ENCODE measurements around the gene USP12. TPM values are rescaled to one million over a fixed set of nuclear protein-coding genes. Genes with fewer than 3 reads are reported as not detected.

USP12 gene
- total RNA-seq, 1 donor from 2014 or later: 21.4 TPM

DNA sequence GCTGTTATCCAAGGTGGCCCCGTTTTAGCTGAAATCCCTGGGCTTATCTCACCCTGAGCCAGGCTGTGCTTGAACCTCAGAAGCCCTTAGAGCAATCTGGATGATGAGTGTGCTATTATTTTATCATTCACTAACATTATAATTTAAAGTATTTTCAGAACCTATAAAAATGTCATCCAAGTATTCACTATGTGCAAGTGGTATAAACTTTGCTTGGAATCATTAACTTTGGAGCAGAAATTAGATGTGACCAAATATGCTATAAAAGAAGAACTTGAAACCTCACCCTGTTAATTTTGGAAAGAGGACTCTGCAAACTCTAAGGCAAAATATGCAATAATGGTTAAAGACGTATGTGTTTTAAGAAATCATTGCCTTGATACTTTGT lies 147.5 kb downstream of the USP12 start:
- no peak for DNase-seq (ENCODE audit: low read depth, low spot score)
- no peak overlapping the region for H3K4me3 Mint-ChIP-seq

DNA sequence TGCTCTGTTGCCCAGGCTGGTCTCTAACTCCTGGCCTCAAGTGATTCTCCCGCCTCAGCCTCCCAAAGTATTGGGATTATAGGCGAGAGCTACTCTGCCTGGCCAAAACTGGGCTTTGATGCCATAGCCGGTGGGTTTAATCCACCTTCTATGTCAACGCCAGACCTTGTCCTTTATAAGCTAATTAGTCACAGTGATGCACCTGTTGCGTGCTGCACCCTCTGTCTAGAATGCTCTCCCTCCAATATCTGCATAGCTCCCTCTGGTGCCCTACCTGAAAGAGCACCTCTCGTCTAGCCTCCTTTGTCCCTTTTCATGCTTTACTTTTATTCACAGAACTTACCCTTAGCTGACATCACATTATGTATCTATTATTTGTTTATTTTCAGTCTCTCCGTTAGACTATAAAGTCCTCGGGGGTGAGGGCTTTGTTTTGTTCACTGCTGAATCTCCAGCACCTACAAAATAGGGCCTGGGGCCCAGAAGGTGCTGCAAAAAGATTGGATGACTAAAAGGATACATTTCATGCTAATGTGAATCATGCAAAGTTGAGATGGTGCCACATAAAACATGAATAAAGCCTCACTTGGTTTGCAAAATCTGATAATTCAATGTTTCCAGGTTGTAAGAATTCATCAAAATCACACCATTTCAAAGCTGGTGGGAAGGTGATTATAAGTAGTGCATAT lies 148.1 kb downstream of the USP12 start:
- Mint-ChIP-seq H3K4me3 (no peak overlapping the region), H3K9me3 (no peaks in the 10 kb centered on the region), H3K36me3 (ENCODE audit: low read depth) (no peaks in the 10 kb centered on the region), H3K27me3 (ENCODE audit: low read depth) (peaks cover 8% of the 10 kb centered on the region), H3K27ac (ENCODE audit: unreplicated experiment) (no peak overlapping the region), H3K4me1 (peaks cover 23% of the 10 kb centered on the region)
- DNase-seq (ENCODE audit: low read depth, low spot score): no peak
- TF ChIP-seq, protein P1, sequence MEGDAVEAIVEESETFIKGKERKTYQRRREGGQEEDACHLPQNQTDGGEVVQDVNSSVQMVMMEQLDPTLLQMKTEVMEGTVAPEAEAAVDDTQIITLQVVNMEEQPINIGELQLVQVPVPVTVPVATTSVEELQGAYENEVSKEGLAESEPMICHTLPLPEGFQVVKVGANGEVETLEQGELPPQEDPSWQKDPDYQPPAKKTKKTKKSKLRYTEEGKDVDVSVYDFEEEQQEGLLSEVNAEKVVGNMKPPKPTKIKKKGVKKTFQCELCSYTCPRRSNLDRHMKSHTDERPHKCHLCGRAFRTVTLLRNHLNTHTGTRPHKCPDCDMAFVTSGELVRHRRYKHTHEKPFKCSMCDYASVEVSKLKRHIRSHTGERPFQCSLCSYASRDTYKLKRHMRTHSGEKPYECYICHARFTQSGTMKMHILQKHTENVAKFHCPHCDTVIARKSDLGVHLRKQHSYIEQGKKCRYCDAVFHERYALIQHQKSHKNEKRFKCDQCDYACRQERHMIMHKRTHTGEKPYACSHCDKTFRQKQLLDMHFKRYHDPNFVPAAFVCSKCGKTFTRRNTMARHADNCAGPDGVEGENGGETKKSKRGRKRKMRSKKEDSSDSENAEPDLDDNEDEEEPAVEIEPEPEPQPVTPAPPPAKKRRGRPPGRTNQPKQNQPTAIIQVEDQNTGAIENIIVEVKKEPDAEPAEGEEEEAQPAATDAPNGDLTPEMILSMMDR (conservative IDR thresholded peaks at IDR 0.05): no peak

More for the DNA sequence above, 147.5 kb downstream of the USP12 start:
- H3K9me3 Mint-ChIP-seq: no peaks in the 10 kb centered on the region
- peaks cover 23% of the 10 kb centered on the region for H3K4me1 Mint-ChIP-seq
- TF ChIP-seq, protein P1 (conservative IDR thresholded peaks at IDR 0.05): no peak
- H3K27ac Mint-ChIP-seq (ENCODE audit: unreplicated experiment): no peak overlapping the region
- peaks cover 8% of the 10 kb centered on the region for H3K27me3 Mint-ChIP-seq (ENCODE audit: low read depth)
- no peaks in the 10 kb centered on the region for H3K36me3 Mint-ChIP-seq (ENCODE audit: low read depth)

DNA sequence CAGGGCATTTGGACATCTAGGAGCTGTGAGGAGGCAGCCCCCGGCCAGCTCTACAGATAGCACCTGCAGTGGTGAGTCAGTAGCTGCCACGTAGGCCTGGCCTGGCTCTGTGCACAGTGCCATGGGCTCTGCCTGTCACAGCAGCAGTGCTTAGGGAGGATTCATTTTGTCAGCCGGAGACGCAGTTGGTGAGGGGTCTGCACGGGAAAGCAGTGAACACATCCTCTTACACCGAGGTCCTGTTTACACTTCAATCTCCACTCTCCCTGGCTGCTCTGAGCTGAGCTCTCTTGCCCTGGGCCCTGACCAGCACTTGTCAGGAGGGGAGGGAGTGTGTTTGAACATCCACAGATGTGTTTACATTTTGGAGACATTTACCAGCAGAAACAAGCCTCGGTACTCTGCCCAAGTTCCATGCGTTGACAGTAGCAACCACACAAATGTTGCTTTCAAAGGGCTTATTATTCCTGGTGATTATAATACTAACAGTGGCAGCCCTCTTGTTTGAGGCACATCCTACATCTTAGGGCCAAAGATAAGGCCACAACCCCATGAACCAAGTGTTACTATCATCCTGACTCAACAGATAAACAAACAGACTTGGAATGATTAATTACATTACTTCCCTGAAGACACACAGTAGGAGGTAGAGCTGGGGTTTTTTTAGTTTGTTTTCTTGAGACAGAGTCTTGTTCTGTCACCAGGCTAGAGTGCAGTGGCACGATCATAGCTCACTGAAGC lies 148.9 kb downstream of the USP12 start:
- TF ChIP-seq, protein P1 (conservative IDR thresholded peaks at IDR 0.05): no peak
- no peak overlapping the region for H3K4me3 Mint-ChIP-seq
- H3K27me3 Mint-ChIP-seq (ENCODE audit: low read depth): peaks cover 6% of the 10 kb centered on the region
- H3K36me3 Mint-ChIP-seq (ENCODE audit: low read depth): no peaks in the 10 kb centered on the region
- no peak for DNase-seq (ENCODE audit: low read depth, low spot score)
- no peaks in the 10 kb centered on the region for H3K9me3 Mint-ChIP-seq
- peaks cover 23% of the 10 kb centered on the region for H3K4me1 Mint-ChIP-seq
- peak overlapping the region; percentile 45 for H3K27ac Mint-ChIP-seq (ENCODE audit: unreplicated experiment)

DNA sequence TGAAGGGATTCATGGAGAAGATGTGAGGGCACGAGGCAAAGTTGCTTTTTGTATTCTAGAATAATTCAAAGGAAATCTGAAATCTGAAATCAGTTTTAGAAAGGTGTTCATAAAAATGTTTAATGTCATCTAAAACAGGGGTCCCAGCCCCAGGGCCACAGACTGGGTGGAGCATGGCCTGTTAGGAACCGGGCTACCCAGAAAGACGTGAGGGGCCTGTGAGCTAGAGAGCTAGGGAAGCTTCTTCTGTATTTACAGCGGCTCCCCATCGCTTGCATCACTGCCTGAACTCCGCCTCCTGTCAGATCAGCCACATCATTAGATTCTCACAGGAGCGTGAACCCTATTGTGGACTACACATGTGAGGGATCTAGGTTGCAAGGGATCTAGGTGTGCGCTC lies 151.2 kb downstream of the USP12 start:
- TF ChIP-seq, protein P1 (conservative IDR thresholded peaks at IDR 0.05): no peak
- Mint-ChIP-seq H3K27ac (ENCODE audit: unreplicated experiment) (no peak overlapping the region), H3K27me3 (ENCODE audit: low read depth) (no peaks in the 10 kb centered on the region), H3K9me3 (no peaks in the 10 kb centered on the region), H3K4me3 (no peak overlapping the region), H3K4me1 (peaks cover 23% of the 10 kb centered on the region), H3K36me3 (ENCODE audit: low read depth) (no peaks in the 10 kb centered on the region)
- no peak for DNase-seq (ENCODE audit: low read depth, low spot score)

DNA sequence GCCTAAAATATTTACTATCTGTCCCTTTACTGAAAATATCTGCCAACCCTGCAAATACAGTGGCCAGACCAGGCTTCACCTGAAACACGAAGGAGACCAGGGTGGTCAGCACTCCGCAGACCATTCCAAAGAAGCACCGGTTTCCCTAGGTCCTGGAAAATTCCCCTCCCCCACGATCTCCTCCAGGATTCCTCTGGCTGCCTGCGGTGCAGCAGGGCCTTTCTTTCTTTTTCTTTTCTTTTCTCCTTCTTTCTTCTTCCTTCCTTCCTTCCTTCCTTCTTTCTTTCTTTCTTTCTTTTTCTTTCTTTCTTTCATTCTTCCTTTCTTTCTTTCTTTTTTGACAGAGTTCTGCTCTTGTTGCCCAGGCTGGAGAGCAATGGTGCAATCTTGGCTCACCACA lies 152.7 kb downstream of the USP12 start:
- H3K9me3 Mint-ChIP-seq: no peaks in the 10 kb centered on the region
- TF ChIP-seq, protein P1 (conservative IDR thresholded peaks at IDR 0.05): no peak
- H3K4me1 Mint-ChIP-seq: peaks cover 15% of the 10 kb centered on the region
- no peak overlapping the region for H3K4me3 Mint-ChIP-seq
- DNase-seq (ENCODE audit: low read depth, low spot score): no peak
- no peaks in the 10 kb centered on the region for H3K36me3 Mint-ChIP-seq (ENCODE audit: low read depth)
- no peak overlapping the region for H3K27ac Mint-ChIP-seq (ENCODE audit: unreplicated experiment)
- peaks cover 3% of the 10 kb centered on the region for H3K27me3 Mint-ChIP-seq (ENCODE audit: low read depth)

Data from neural crest cell (in vitro differentiated cells).